DMS79 (cell line): Measurements from ENCODE around the gene PRTG.
"Not testable (repeated sequence)": the region's sequence is repeated elsewhere in the genome, so short reads cannot be mapped to it uniquely, and the experiment has no call there.

Experiments used
- DNase-seq: peaks from one replicate; lab custom pipeline; 2025; lab: John Stamatoyannopoulos, UW

The PRTG gene

DNA sequence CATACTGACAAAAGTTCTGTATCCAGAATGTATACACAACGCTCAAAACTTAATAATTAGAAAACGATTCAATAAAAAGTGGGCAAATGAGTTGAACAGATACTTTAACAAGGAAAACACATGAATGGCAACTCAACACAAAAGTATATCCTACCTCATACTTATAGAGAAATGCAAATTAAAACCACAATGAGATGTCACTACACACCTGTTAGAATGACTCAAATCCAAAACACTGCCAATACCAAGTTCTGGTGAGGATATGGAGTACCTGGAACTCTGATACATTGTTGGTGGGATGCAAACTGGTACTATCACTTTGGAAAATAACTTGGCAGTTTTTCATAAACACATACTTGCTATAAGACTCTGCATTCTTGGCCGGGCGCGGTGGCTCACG is 42.1 kb downstream of the PRTG start:
- no peak for DNase-seq

DNA sequence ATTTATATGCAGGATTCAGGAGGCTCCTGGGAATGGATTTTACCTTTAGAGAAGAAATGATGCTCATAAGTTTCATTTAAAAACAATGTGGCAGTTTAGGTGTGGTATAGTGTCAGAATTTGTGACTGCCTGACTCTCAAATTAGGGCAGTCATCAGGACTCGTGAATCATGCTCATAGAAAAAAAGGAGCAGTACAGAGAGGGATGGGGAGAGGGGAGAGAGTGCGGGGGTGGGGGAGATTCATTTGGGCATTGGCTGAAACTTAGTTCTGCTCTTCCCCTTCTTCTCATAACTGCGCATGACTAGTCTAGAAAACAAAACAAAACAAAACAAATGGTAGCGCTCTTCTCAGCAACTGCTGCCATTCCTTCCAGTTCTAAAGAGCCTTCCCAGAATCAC is 44.3 kb downstream of the PRTG start:
- DNase-seq: no peak

DNA sequence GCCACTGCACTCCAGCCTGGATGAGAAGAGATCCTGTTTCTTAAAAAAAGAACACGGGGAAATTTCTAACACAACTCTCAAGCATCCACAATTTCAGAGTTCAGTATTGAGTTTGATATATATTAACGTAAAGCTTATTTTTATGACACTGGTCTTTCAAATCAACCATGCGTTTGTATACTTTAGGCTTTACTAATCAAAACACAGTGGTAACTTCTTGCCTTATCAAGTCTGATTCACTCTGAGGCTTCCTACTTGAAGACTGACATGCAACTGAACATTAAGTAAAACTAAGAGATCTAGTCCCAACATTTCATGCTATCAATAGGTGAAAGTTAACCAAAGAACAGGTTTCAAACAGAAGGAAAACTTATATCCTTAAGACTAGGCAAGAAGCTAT is 46.7 kb downstream of the PRTG start:
- no peak for DNase-seq

DNA sequence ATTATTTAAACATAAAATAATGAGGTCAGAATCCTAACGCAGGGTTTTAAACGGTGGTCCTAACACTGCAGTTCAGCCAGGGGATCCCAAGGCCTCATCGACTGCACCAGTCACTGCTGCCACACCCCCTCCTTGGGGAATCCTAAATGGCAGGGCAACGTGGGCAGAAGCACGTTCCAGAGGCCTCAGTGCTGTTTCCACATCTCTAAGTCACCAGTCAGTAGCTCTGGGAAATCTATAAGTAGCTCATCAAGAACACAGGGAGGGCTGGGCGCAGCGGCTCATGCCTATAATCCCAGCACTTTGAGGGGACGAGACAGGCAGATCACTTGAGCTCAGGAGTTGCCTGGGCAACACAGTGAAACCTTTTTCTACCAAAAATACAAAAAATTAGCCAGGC is 47.5 kb downstream of the PRTG start:
- no peak for DNase-seq

DNA sequence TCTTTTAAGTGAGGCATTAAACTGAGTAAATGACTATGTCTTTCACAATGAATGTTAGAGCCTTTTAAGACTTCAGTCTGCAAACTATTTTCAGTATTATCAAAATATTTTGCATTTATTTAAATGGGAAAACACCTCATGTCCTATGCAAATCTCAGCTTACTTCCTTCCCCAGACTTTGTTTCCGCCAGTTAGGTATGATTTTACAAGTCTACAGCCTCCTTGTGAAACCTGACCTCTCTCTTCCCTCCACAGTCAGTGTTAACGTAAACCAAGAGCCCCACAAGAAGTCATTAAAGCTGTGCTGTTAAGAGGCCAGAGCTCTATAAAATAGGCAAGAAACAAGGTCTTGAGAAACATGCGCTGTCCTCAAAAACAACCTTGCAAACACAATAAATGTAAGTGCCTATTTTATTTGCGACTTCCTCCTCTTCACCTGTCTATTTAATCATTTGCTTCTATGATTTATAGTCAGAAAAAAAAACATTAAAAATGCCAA is 48.3 kb downstream of the PRTG start:
- DNase-seq: peak; percentile 6

DNA sequence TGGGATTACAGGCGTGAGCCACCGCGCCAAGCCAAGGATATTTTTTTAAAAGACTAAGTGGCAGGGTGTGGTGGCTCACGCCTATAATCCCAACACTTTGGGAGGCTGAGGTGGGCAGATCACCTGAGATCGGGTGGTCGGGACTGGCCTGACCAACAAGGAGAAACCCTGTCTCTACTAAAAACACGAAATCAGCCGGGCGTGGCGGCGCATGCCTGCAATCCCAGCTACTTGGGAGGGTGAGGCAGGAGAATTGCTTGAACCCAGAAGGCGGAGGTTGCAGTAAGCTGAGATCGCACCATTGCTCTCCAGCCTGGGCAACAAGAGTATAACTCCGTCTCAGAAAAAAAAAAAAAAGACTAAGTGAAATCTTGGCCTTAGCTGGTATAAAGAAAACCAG is 49.8 kb downstream of the PRTG start:
- not testable (repeated sequence) for DNase-seq

DNA sequence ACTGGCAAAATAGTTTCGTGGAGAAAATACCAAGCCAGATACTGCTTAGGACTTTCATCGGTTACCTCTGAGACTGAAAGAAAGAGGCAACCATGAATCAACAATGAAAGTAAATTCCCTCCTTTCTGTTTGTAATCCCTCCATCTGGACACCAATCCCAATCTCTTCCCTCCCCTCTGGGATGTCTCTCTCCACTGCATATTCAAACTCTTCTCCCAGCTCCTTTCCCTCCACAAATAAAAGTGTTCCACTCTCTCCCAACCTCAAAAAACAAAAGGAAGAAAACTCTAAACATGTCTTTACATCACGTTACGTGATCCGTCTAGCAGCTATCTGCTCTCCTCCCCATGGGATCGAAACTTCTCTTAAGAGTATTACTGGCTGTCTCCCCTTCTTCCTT is 55.2 kb downstream of the PRTG start:
- DNase-seq: no peak

DNA sequence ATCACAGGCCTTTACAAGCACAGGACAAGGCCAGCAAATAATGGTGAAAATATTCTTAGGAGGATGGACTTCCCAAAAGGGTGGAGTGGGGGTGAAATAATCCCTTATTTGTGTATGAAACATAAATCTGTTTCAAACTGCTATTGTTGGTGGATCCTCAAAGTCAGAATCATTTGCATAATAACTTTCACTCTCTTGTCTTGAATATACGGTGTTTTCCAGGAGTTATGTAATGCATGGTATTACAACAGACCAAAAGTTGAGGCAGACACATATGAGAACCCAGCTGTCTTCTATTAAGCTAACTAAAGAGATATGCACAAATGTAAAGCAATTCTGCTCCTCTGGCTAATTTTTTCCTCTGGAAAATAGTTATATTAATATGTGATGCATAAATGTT is 57.7 kb downstream of the PRTG start:
- DNase-seq: no peak

DNA sequence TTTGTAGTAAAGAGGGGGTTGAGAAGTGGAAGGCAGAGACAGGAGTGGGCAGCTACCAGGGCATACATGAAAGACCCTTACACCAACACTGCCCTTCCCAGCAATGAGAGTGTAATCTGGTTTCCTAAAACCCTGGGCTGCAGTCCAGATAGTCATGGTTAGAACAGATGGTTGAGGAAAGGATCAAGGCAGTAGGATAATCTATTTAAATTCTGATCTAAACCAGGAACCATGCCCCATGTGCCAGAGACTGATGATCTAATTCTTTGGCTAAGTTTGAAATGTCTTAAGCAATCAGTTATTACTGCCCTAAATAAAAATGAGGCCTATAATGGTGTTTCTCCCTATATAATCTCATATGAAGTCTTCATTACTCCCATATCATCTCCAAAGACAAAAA is 59.6 kb downstream of the PRTG start:
- no peak for DNase-seq

DNA sequence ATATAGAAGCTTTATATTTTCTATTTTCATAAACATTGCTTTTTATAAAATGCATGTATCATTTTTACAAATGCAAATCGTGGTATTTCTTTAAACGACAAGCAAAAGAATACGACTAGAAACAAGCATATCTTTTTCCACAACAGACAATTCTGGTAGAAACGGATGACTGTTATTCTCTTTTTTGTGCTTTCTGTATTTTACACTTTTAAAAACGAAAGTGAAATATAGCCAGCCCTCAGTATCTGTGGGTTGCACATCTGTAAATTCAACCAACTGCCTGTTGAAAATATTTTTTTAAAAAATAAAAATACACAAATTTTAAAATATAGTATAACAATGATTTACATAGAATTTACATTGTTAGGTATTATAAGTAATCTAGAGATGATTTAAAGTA is 61.3 kb downstream of the PRTG start:
- DNase-seq: no peak

DNA sequence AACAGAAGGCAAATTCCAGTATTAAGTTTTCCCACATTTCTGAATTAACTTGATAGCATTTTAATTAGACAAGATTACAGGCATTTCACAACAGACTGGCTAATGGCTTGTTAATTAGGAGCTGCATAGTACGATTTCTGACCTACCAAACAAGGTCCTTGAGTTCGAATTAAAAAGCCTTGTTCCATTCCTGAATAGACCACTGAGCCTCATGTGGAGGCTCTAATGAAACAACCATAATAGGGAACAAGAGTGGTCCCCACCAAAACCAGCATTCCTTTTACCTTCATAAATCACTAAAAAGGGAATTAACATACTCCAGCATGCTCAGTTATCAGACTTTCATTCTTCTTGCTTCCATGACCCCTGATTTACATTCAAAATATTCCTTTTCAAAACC is 66.4 kb downstream of the PRTG start:
- no peak for DNase-seq

DNA sequence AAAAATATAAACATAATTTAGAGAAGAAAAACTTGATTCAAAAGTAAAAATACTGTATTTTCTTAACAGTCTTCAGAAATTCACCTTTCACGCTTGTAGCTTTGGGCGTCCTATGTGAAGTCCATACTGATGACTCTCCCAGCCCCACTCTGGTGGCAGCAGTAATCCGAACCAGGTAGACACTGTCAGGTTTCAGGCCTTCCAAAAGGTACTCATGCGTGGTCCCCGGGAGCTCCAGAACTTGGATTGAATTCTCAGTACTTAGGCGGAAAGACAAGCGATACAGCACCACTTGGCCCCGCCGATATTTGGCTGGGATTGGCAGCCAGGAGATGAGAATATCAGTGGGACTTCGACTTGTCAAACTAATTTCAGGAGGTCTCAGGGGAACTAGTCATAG is 69.7 kb downstream of the PRTG start:
- DNase-seq: no peak

DNA sequence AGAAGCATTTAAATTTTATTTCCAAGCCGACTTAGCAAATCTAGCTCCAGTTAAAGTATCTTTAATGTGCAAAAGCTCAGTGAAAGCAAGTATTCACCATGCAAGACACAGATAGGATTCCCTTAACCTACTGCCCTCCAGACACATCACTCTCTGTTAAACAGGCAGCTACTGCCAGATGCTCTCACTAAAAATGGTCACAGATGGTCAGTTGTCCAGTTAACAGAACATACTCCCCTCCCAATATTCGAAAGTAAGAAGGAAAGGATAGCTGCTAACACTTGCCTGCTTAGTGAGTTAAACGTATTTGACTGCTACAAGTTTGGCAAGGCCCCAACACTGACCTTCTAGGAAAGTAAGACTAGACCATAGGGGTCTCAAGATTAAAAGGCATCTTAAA is 73.7 kb downstream of the PRTG start:
- DNase-seq: no peak

DNA sequence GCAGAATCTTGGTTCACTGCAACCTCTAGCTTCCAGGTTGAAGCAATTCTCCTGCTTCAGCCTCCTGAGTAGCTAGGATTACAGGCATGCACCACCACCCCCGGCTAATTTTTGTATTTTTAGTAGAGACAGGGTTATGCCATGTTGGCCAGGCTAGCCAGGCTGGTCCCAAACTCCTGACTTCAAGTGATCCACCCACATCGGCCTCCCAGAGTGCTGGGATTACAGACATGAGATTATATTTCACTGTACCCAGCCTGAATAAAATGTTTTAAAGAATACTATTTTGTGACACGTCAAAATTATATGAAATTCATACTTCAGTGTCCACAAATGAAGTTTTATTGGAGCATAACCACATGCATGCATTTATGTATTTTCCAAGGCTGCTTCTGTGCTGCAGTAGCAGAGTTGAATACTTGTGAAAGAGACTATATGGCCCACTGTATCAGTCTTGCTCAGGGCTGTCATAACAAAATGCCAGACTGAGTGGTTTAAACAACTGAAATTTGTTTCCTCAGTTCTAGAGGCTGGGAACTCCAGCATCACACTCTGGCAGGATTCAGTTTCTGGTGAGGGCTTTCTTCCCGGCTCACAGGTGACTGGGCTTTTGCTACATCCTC is 77.2 kb downstream of the PRTG start:
- DNase-seq: no peak

DNA sequence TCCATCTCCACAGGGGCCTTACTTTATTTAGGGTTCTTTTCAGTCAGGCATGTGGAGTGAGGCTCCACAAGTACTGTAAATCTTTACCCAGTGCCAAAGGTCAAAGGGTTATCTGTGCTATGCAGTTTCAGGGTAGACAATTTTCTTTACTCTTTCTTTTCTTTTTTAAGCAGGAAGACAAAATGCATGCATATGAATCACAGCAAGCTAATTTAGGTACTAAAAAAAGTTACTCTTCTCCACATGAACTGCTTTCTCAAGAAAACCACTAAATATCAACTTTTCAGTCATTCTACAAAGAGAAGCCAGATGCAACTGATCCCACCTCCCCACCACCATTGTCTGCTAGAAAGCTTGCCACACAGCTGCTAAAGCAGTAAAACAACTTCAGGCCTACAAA is 81.5 kb downstream of the PRTG start:
- no peak for DNase-seq

DNA sequence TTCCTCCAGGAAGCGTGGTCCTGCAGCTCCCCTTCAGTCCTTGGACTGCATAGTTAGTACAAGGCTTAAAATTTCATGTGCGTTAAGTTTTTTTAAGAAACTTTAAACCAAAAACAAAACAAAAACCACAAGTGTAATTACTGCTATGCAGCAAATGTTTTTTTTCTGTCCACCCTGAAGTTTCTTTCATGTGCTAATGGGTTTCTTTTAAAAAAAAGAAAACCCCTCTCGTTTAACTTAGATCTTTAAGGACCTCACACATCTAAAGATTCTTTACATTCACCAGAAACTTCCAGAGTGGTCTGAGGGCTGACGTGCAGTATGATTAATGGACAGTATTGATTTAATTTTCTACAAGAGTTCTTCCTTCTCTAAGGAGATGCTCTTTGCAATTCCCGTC is 82.8 kb downstream of the PRTG start:
- DNase-seq: no peak

DNA sequence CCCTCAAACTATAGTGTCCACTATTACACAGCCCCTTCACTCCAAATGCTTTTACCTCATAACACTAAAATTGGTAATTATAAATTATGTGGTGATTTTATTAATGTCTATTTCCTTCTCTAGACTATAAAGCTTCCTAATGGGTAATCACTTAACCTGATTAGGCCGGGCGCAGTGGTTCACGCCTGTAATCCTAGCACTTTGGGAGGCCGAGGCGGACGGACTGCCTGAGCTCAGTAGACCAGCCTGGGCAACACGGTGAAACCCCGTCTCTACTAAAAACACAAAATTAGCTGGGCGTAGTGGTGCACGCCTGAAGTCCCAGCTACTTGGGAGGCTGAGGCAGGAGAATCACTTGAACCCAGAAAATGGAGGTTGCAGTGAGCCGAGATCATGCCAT is 83.5 kb downstream of the PRTG start:
- DNase-seq: no peak

DNA sequence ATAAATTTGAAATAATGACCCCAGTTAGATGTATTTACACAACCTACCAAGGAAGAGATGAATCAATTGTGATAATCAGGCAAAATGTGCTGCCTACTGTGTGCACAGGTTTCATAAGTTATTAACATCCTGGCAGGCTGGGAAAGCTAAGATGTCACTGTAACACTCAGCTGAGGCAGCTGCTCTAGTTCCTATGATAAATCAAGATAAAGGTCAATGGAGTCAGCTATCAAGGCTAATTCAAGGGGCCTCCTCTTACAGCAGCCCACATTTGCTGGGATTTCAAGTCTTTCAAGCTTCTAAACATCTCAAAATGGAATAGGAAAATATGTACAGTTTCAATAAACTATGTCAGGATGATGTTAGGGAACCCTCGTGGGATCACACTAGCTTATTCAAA is 84.1 kb downstream of the PRTG start:
- no peak for DNase-seq

DNA sequence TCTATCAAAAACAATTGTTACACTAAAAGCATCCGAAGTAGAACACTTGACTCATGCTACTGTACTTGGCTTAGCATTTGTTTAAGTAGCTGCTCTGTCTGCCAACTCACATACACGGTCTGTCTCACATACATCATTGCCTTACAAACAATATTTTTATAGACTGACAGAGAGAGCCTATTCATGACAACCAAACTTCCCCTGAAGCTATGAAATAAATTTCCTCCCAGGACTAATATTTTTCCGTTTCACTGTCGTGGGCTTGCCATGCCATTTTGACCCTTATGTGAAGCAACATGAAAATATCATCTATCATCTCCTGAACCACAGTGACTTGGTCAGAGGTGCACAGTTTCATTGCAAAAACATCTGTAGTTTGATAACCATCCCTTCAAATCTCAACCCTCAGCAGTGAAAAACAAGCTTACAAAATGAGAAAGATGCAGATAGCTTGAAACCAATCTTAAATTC is 88.4 kb downstream of the PRTG start:
- DNase-seq: no peak

DNA sequence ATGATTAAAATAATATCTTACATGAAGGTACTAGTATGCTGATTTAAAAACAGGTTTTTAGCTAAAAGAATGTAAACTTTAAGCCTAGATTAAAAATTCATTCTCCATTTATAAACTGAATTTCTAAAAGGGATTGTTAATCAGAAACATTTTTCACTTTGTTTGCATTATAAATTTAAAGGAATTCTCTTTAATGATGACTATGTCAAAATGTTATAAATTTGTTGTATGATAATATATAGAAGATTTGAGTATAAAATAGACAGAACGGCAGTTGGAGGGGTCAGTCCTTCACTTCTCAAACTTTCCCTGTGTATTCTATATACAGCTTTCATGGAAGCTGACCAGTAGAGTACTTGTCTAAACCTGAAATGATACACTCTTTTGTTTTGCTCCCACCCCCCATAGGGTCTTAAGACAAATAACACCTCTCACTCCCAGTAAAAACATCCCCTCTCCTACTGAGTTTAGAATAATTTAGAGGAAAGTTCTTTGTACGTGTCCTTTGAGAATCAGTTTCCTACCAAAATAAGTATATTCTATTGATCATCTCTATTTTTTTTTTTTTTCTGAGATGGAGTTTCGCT is 90.0 kb downstream of the PRTG start:
- DNase-seq: no peak

DNA sequence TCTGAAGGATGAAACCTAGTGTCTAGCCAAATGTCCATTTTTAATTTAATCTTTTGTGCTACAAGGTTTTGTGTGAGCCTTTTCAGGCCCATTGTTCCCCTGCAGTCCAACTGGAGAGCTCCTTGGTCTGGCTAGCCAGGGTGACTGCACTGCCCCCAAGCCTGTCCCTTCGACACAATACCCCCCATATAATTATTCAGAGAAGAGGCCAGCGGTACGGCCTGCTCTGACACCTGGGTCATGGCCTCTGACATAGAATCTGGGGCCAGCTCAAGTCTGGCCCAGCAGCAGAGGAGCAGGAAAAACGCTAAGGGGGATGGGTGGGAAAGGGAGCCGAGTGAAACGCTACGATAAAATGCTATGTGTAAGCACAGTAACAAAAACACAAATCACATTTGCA is 90.6 kb downstream of the PRTG start:
- DNase-seq: no peak

DNA sequence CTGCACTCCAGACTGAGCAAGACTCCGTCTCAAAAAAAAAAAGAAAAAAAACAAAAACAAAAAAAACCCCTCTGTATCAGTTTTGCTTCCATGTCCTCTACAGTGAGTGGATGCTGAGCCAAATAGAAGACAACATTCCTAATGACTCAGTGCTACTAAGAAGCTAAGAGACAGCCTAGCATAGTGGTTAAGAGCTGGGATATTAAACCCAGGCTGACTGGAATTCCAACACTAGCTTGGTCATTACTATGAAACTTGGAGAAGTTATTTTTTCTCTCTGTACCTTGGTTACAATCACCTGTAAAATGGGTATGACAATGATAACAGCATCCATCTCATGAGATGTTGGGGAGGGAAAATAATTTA is 93.9 kb downstream of the PRTG start:
- no peak for DNase-seq

DNA sequence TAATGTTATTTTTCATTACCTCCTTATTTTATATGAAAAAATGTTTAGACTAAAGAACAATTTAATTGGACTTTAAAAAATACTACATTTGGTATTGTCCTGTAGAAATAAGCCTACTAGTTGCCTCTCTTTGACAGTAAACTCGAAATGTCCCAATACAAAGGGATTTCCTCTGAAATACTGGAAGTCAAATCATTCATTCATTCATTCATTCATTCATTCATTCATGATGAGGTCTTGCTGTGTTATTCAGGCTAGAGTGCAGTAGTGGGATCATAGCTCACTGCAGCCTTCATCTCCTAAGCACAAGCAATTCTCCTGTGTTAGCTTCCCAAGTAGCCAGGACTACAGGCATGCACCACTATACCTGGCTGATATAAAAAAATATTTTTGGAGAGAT is 104.2 kb downstream of the PRTG start:
- no peak for DNase-seq

DNA sequence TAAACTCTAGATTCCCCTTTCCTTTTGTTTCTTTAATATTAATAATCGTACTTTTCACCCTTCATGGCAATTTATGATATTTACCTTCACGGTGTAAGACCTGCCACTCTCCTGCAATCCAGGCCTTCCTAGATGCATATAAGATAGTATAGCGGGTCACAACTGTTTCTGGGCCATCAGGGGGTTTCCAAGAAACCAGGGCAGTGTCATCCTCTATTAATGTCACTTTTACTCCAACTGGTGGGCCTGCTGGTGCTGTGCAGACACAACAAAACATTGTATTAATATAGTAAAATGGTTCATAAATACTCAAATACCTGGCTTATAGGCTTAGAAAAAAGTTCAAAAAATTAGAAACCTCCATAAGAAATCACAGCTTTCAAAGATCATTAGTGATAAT is 105.9 kb downstream of the PRTG start:
- DNase-seq: no peak
